HG02798 (cell line): ENCODE data around the gene WWP2.

ENCODE experiments used
- ATAC-seq: cut with Tn5 transposase; IDR thresholded peaks from one replicate; pipeline ENCODE4 v1.9.1; 2021; ENCODE audit warnings: mild to moderate bottlenecking; ENCODE audit not compliant: unreplicated experiment, poor library complexity

The WWP2 gene

DNA sequence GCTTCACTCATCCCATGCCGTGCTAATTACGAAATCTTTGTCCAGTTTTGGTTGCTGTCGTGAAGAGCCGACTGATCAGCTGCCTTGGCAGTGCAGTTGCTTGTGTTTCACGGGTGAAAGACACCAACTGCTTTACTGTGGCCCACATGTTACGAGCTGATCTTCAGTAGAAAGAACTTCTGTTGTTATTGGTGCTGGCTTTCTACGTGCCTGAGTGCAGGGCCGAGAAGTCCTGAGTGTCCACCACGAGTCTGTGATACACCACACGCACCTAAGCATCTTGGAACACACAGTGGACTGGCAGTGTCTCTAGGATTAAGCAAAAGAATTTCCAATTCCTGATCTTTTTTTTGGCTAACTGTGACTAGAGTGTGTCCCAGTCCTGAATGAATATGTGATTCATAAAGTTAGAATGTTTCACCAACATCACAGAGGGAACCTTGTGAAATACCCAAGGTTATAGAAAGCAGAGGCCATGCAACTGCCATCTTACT lies 118.6 kb downstream of the WWP2 start:
- no peak for ATAC-seq

DNA sequence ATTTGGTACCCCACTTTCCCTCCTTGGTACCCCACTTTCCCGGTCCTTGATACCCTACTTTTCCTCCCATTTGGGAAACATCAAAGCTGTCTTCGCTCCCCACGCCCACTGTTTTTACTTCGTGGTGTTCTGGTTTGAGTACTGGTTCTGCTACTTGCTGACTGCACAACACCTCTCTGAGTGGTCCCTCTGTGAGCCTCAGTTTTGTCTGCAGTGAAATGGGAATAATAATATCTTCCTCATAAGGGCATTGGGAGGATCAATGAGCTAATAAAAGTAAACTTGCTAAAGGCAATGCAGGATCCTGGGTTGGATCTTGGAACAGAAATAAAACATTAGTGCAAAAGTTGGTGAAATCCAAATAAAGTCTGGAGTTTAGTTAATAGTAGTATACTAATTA lies 119.0 kb downstream of the WWP2 start:
- ATAC-seq = no peak

DNA sequence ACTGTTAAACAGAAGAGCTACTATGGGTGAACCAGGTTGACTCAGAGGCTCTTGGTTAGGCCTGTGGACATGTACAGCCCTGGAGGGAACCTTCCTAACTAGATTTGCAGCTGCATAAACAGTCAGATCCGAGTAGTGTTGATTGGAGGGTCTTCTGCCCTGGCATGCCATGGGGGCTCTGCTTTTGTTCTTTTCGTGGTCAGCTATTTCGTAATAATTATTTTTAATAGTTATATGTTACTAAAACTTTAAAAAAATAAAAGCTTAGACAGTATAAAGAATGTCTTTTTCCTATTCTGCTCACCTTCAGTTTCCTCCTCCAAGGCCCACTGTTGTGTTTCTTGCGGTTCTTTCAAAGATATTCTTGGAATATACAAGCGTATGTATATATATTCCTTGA lies 121.6 kb downstream of the WWP2 start:
- no peak for ATAC-seq

DNA sequence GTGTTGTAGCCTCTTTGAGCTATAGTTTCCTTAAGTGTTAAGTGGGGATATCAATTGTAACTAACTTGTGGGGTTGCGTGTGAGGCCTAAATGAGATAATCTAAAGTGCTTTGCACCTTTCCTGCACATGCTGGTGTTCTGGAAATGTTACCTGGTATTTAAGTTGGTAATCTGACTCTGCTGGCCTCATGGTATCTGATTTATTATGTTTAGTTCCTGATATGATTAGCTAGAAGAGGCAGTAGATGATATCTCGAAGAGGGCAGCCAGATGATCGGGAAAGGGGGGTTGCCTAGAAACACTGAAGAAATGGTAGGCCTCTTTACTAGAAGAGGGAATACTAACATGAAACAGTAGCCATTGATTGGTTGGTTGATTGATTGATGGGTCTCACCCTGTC lies 123.6 kb downstream of the WWP2 start:
- ATAC-seq = no peak

DNA sequence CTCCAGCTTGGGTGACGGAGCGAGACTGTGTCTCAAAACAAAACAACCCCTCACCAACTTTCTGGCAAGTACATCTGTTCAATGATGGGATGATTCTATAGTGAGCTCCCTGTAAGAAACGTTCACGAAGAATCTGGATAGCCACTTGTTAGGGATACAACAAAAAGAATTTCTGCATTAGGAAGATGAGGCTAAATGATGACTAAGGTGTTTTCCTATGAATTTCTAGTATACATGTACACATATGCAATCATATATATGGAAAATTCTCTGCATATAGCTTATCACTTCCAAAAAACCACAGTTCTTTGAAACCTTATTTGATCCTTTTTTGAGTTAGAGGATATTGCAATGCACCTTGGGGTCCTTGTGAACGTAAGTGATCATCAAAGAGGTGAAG lies 124.6 kb downstream of the WWP2 start:
- no peak for ATAC-seq

DNA sequence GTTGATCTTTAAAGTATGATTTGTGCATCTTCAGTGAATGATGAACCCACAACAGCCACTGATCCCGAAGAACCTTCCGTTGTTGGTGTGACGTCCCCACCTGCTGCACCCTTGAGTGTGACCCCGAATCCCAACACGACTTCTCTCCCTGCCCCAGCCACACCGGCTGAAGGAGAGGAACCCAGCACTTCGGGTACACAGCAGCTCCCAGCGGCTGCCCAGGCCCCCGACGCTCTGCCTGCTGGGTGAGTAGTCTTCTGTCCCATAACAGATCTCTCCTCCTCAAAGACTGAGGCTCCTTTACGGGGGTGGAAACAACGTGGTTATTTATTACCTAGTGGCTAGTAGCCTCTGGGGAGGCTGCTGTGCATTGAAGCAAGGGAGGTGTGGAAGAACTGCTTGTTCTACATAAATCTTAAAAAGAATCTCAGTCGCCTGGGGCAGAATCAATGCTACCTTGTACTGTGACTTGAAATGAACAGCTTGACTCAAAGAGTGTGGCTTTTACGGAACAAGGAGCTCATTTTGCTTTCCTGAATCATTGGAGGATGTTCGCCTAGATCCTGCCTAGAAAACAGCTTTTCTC lies 126.0 kb downstream of the WWP2 start:
- ATAC-seq = no peak

DNA sequence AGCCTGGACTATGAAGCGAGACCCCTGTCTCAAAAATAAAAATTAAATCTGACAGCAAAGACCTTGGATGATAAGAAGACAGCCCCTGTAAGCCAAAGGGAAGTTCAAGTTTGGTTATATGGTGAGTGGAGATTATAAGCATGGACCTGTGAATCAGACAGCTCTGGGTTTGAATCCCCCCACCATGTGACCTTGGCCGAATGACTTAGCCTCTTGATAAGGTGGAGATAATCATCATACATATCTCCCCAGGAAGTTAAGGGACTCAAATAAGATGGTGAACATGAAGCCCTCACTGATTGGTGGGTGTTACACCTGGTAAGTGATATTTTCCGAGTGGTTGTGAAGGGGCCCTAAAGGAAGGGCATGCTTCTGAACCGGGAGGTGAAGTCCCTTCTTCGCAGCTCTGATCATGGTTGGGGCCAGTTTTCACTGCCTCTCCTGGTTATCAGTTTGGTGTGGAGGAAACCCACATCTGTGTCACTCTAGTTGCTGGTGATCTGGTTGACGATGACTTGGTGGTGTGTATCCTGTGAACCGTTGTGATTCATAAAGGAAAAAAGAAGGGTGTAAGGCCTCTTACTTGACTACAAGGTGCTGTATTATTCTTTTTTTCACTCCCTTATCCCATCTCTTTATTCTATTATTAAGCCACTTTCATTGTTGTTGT lies 127.3 kb downstream of the WWP2 start:
- ATAC-seq = no peak

DNA sequence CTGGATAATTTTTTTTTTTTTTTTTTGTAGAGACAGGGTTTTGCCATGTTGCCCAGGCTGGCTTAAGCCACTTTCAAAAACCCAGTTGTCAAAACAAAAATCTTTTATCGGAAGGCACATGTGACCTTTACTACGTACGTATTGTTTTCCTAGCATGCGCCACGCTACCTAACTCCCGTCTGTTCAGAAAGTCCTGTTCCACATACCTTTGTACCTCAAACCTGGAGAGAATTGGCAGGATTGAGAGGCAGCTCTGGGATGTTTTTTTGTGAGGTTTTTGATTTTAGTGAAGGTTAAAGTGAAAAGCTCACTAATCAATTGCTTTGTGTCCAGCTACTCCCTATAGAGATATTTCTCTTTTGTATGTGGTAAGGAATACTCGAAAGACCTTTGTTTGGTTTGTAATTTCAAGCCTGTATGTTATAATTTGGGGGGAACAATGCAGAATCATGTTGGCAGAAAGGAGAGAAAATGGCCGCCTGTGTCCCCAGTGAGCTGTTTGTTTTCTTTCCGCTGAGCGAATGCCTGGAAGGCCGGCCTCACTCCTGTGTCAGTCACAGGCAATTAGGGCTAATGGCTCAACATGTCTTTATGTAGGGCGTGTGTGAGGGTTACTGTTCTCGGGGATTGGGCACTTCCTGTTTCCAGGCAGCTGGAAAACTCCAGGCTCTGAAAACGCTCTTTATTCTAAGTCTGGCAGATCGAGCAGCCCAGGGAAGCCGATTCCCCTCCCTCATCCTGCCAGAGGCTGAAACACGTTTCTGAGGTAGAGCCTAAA lies 128.2 kb downstream of the WWP2 start:
- ATAC-seq = no peak

DNA sequence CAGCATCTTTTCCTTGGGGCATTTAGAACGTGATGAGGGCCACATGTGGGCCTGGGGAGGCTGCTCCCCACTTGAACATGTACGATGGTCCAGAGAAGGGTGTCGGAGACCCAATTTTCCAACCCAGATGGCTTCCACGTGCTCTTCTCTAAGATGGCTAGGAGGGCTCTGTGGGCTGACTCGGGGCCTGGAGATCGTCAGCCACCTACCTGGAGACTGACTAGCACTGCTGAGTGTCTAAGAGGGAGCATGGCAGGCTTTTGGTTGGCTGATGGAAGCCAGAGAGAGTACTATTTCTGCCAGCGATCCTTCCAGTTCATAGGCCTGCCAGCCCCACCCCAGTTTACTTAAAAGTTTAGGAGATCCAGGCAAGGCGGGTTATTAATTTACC lies 128.8 kb downstream of the WWP2 start:
- ATAC-seq = no peak

DNA sequence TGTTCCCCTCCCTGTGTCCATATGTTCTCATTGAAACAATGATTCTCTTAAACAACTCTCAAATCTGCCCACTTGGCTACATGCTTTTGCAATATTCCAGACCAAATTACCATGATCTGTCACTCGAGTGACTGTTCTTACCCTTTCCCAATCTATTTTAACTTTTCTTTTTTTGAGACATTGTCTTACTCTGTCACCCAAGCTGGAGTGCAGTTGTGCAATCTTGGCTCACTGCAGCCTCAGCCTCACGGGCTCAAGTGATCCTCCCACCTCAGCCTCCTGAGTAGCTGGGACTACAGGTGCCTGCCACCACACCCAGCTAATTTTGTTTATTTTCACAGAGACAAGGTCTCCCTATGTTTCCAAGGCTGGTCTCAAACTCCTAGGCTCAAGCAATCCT lies 130.2 kb downstream of the WWP2 start:
- ATAC-seq = no peak

DNA sequence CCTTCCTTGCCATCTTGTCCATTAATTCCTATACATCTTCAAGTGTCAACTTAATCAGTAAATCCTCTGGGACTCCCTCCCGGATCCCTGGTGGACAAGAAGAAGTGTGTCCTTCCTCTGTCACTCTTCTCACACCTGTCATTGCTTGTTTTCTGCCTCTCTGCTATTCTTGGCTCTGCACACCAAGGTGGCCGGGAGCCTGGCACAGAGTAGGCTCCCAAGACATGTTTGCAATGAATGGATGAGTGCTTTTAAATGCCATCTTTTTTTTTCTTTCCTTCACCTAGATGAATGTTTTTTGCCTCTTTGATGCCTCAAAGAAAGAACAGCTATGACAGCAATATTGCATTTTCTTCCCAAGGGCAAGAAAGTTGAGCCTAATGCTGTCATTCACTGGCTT lies 131.0 kb downstream of the WWP2 start:
- no peak for ATAC-seq

DNA sequence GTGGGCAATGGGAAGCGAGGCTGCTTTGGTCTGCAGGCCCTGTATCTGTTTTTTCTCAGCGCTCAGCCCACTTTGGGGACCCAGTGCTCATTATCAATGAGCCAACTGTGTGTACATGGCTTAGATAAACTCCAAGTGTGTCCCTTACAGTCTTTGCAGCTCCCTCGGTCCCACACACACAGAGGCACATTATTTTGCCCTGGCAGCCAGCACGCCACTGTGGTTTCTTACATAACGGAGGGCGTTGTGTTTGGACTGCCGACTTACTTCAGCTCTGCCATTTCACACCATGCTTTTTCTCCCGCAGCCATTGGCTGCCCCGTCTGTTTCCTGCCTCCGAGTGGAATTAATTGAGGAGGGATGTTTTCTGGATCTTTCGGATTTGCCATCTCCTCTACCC lies 132.5 kb downstream of the WWP2 start:
- no peak for ATAC-seq

DNA sequence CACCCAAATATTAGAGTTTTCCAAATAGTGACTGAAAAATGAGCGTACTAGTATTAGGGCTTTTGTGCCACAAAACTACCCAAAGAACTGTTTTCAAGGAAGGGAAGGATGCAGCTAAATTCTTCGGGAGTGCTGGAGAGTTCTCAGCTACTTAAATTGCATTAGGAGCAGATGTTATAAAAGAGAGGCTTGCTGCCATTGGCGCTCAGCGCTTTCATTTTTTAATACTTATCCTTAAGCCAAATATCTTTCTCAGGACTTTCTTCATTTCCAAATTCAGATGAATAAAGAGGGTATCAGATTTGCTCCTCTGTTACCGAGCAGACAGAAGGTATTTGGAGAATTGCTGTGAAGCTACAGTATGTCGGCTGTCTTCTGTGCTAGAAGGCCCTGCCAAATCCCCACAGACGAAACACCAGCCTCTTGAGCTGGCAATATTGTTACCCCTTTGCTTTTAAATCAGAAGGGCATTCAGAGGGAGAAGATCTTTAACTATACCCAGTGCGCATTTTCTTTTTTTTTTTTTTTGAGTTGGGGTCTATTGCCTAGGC lies 141.8 kb downstream of the WWP2 start:
- no peak for ATAC-seq

DNA sequence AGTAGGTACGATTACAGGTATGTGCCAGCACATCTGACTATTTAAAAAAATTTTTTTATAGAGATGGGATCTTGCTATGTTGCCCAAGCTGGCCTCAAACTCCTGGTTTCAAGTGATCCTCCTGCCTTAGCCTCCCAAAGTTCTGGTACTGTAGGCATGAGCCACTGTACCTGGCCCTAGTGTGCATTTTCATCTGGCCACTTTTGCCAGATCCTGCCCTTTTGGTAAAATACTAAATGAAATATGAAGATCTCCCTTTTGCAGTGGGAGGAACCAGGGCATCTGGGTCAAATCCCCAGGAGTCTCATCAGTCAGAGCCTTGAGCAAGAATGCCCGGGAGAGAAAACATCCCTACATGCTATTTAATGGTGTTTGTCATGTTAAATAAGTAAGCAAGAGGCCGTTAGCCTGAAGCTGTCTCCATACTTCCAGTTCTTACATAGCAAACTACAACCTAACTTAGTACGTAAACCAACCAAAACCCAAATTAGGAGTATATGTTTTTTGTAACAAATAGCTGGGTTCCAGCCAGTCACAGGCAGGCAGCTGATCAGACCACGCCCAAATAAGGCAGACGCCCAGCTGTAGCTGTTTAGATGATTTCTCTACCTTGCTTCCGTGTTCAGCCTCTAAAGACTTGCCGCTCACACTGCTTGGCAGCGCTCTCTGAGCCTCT lies 142.5 kb downstream of the WWP2 start:
- no peak for ATAC-seq

DNA sequence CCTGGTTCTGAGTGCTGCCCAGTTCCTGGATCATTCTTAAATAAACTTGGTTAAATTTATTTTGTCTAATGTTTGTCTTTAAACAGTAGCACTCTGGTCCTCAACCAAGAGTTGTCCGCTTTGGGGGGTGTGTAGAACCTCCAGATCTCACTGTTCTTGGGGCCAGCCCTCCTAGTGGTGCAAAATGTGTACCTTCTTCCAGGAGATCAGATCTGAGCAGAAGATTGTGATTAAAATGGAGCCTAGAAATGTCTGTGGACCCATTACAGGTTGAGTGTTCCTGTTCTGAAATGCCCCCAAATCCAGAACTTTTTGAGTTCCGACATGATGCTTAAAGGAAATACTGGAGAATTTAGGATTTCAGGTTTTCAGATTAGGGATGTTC lies 143.0 kb downstream of the WWP2 start:
- no peak for ATAC-seq

DNA sequence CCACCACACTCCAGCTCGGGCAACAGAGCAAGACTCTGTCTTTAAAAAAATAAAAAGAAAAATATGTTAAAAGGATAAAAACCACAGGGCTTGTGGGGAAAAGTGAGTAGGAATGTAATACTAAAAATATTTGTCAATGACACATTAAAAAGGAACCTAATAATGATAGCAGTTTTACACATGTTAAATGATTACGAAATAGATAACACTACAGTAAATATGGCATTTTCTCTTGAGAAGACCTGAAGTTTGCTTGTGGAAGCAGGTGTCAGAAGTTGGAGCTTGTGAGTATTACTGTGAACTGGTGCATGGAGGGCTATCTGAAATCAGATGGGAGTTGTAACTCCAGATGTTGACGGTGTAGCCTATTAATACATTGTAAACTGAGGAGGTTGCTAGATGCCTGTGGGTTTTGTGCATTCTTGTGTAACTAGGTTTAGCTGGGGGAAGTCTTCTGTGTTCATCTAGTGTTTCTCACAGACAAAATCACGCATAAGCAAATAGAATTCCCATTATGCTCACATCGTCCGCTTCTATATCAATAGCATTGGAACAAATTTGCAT lies 144.8 kb downstream of the WWP2 start:
- ATAC-seq = no peak

DNA sequence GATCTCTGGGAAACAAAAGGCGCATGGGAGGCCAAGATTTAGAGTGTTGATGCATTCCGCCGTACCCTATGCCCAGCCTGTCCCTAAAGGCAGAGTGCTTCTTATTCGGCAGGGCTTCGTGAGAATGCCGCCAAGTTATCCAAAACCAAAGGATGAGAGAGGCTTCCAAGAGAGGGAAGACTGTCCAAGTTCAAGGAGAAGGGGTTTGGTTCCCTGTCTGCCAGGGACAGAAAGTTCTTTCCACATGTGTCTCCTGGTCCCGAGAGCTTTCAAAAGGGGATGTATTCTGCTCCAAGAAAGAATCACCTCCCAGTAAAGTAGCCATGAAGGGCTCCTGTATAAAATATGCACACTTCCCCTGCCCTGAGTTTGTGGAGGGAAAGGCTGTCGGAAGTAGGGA lies 146.9 kb downstream of the WWP2 start:
- no peak for ATAC-seq

DNA sequence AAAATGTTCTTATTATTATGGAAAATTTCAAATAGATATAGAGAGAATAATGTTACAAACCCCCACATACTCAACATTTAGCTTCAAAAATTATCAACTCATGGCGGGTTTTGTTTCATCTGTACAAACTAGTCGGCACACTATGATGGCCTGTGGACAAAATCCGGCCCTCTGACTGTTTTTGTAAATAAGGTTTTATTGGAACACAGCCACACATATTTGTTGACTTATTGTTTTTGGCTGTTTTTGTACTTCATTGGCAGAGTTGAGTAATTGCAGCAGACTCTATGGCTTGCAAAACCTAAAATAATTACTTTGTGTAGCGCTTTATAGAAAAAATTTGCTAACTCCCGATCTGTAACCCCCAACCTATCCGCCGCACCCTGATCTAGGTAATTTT lies 147.6 kb downstream of the WWP2 start:
- ATAC-seq = no peak

DNA sequence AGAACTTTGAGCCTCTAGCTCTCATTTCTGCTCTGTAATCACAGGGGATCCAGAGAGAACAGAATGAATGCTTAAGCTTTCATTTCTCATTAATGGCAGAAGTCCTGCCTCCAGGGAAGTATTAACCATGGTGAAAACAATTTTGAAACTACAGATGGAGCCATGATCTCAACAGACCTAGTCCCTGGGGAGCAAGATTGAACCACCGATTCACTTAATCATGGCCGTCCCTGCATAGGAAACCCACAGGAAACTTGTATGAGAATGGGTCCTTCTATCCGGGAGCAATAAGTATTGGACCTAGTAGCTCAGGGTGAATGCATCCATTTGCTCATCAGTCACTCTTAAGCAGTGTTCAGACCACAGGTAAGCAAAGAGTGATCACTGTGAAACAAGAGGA lies 148.8 kb downstream of the WWP2 start:
- no peak for ATAC-seq

DNA sequence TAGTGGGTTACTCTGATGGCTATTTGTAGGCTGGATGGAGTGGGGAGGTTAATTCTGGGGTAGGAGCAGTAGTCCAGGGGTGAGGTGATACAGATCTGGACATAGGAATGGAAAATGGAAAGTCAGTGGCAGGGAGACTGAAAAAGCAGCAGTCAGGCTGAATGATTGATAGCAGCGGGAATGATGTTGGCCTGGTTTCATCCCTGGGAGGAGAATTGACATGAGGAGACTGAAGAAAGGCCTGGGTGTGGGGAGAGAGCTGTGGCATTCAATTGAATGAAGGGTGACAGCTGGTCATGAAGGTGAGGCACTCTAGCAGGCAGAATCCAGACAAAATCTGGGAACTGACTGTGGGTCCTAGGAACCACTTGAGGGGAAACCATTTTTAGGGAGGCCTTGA lies 154.3 kb downstream of the WWP2 start:
- ATAC-seq = no peak

DNA sequence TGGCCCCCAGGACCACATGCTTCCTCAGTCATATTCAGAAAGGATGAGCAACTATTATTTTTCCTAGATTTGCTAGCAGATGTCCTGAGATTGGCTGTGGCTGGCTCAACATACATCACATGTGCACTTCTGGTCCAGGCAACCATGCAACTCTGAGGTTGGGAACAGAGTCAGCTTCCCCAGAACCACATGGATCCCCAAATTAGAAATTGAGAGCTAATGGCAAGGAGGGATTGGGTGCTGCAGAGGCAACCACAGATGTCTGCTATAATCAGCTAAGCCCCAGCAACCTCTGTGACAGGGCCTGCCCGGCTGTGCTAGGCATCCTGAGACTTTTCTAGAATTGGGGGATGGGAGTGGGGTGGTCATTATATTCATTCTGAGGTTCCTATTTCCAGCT lies 155.2 kb downstream of the WWP2 start:
- no peak for ATAC-seq
